Heart right ventricle (tissue), 16 donors: Measurements from ENCODE around the gene MYO10. TPM values are rescaled to one million over a fixed set of nuclear protein-coding genes. Genes with fewer than 3 reads are reported as not detected.

Source experiments
- ATAC-seq, 8 donors: fragments of 200-7000 bp; cut with Tn5 transposase; one replicate each; pipeline ENCODE4 v1.9.1; 2020; ENCODE audit warnings: mild to moderate bottlenecking in 8 of 8, moderate library complexity in 8 of 8, moderate number of reproducible peaks in 1 of 8
- DNase-seq, 2 donors: peaks; one replicate each; pipeline ENCODE4 v3.0.0-alpha.2; 2020
- H3K27ac ChIP-seq, 10 donors: fragments of 200-600 bp; sonication (generic) in 2 of 10; one replicate each; pipeline versions ENCODE4 v1.5.0 to v1.8.0; 2020 to 2022; ENCODE audit warnings: mild to moderate bottlenecking in 3 of 10
- H3K27me3 ChIP-seq, 7 donors: fragments of 200-600 bp; one replicate each; pipeline ENCODE4 v1.8.0; 2021 to 2022; ENCODE audit warnings: mild to moderate bottlenecking in 2 of 7
- H3K36me3 ChIP-seq, 9 donors: fragments of 200-600 bp; sonication (generic) in 1 of 9; one replicate each; pipeline versions ENCODE4 v1.5.0 to v1.8.0; 2020 to 2022; ENCODE audit warnings: mild to moderate bottlenecking in 2 of 9
- H3K4me1 ChIP-seq, 9 donors: fragments of 200-600 bp; sonication (generic) in 1 of 9; one replicate each; pipeline versions ENCODE4 v1.5.0 to v1.8.0; 2020 to 2022; ENCODE audit warnings: mild to moderate bottlenecking in 4 of 9
- H3K4me3 ChIP-seq, 10 donors: fragments of 200-600 bp; sonication (generic) in 2 of 10; one replicate each; pipeline versions ENCODE4 v1.5.0 to v1.8.0; 2020 to 2022; ENCODE audit warnings: mild to moderate bottlenecking in 7 of 10, moderate library complexity in 2 of 10
- H3K9me3 ChIP-seq, 11 donors: fragments of 200-600 bp in 10 of 11; sonication (generic) in 2 of 11; one replicate each; pipeline versions ENCODE4 v1.5.0 to v1.8.0; 2013 to 2022; ENCODE audit warnings: mild to moderate bottlenecking in 2 of 11, control low read depth in 1 of 11, moderate library complexity in 1 of 11
- WGBS, 2 donors: extraction: QIAGEN DNeasy Blood & Tissue Kit; methylation state at CpG; one replicate each; pipeline ENCODE4 v1.1.7; 2013; ENCODE audit warnings: inconsistent platforms in 1 of 2; 5-methylcytosine and 5-hydroxymethylcytosine counted together
- intact Hi-C, 10 donors: fragments of 100-400 bp; cut with DNase I; formaldehyde crosslinking; loops; one replicate each; pipeline versions ENCODE4 v1.11.1 to v1.14.2; 2022
- polyA plus RNA-seq, 2 donors: library from polyadenylated mRNA; stranded (reverse); fragments of 200-250 nt; gene quantifications; one replicate each; pipeline ENCODE4 v1.2.3, GENCODE V29; 2013
- total RNA-seq, 10 donors: library from RNA; stranded (reverse); fragmentation: NEBNext Ultra II Directional in 3 of 10; extraction: Animal tissue kit (Norgen Biotek cat#: 25700) in 3 of 10; gene quantifications; one replicate each; pipeline versions ENCODE4 v1.2.1 to v1.2.4, GENCODE V29; 2021 to 2023
- TF ChIP-seq, protein P1 (sequence below), 9 donors: fragments of 200-600 bp; sonication (generic) in 2 of 9; IDR thresholded peaks; one replicate each; pipeline versions ENCODE4 v1.5.0 to v1.8.0; 2021 to 2022; ENCODE audit warnings: antibody characterized with exemption in 9 of 9, mild to moderate bottlenecking in 5 of 9, moderate library complexity in 1 of 9
- donor health status: Arrhythmogenic right ventricular cardiomyopathy.
- donor health status: ischemic (EF 13 %, LVEDD 7.1; RV severe dilation, severe dysfunction).
- donor health status: healthy with polysubstance abuse.
- donor health status: DM: no; HTN: yes; CAD: no.
- donor health status: DM: no; HTN: no; CAD: no.
- donor health status: ischemic (EF 25% LVEDD 6.9; RV normal size, moderate dysfunction).
- donor health status: ischemic (EF 25% LVEDD 5.7; RV mildly dilated, moderate dysfunction).
- donor health status: healthy.
- donor health status: DM: yes; HTN: yes; CAD: no.
- donor health status: Ischemic cardiomyopathy.
- donor health status: ischemic (EF 35%, LVEDD 5.7; RV mildly dilated, moderate dysfunction).
- donor health status: nonischemic (EF 11% LVEDD 7.7; RV severe dilation, severe dysfunction).
- donor health status: DM: yes; HTN: yes; CAD: no.
- donor health status: PGD.
- donor health status: ischemic (EF 29% LVEDD 5.4; RV normal size, mild dysfunction).
- donor health status: nonischemic (EF 23%, LVEDD 6.1; RV moderate dilation, normal function).

Gene MYO10
- total and polyA plus RNA-seq, 12 donors = 1.2 to 8.2 (median 4.6) TPM

DNA sequence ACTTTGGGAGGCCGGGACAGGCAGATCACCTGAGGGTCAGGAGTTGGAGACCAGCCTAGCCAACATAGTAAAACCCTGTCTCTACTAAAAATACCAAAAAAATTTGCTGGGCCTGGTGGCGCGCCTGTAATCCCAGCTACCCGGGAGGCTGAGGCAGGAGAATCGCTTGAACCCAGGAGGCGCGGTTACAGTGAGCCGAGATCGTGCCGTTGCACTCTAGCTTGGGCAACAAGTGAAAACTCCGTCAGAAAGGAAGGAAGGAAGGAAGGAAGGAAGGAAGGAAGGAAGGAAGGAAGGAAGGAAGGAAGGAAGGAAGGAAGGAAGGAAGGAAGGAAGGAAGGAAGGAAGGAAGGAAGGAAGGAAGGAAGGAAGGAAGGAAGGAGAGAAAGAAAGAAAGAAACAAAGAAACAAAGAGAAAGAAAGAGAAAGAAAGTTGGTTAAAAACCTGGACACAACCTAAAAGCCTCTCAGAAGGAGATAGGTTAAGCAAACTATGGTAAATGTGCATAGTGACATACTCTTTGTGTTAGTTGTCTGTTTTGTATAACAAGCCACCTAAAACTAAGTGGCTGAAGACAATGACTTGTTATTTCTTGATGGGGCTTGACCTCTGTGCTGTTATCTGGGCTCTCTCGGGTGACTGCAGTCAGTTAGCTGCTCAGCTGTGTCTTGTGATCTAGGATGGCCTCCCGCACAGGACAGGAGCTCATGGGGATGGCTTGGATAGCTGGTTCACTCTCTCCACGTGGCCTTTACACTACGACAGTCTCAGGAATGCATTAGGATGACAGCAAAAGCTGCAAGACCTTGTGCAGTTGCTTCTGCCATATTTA, 8.0 kb upstream of the MYO10 start:
- TF ChIP-seq, protein P1, sequence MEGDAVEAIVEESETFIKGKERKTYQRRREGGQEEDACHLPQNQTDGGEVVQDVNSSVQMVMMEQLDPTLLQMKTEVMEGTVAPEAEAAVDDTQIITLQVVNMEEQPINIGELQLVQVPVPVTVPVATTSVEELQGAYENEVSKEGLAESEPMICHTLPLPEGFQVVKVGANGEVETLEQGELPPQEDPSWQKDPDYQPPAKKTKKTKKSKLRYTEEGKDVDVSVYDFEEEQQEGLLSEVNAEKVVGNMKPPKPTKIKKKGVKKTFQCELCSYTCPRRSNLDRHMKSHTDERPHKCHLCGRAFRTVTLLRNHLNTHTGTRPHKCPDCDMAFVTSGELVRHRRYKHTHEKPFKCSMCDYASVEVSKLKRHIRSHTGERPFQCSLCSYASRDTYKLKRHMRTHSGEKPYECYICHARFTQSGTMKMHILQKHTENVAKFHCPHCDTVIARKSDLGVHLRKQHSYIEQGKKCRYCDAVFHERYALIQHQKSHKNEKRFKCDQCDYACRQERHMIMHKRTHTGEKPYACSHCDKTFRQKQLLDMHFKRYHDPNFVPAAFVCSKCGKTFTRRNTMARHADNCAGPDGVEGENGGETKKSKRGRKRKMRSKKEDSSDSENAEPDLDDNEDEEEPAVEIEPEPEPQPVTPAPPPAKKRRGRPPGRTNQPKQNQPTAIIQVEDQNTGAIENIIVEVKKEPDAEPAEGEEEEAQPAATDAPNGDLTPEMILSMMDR (IDR thresholded peaks at IDR 0.05) = no peak
- whole genome bisulfite sequencing, 2 donors = 75 to 78% methylated on average over 15 of the region's 15 CpGs
- Histone ChIP-seq H3K9me3 (peaks cover 0 to 26% (median 10%) of the 10 kb centered on the region in 11 donors), H3K27ac (no peak overlapping the region), H3K4me1 (no peaks in the 10 kb centered on the region), H3K27me3 (no peaks in the 10 kb centered on the region), H3K4me3 (no peak overlapping the region), H3K36me3 (no peaks in the 10 kb centered on the region)
- ATAC-seq = no peak
- intact Hi-C loops = loop anchor here in 2 of 10 donors (1.0 to 10.0 kb wide), 2 partner anchors 27 to 51 kb away; no protein-coding TSS in a partner anchor
- no peak for DNase-seq

GRCh38 chr5:16937503-16938161, 1.5 kb upstream of the MYO10 start:
- DNase-seq (no peak), ATAC-seq (no peak)
- TF ChIP-seq, protein P1 (IDR thresholded peaks at IDR 0.05) = no peak
- intact Hi-C loops = loop anchor here in 8 of 10 donors (2.0 to 10.0 kb wide), 11 partner anchors 57 to 250 kb away; no protein-coding TSS in a partner anchor
- Histone ChIP-seq H3K4me1 (peaks cover 0 to 36% (median 9%) of the 10 kb centered on the region in 9 donors), H3K36me3 (no peaks in the 10 kb centered on the region), H3K27me3 (peaks cover 0 to 52% (median 34%) of the 10 kb centered on the region in 7 donors), H3K9me3 (no peaks in the 10 kb centered on the region), H3K27ac (no peak overlapping the region), H3K4me3 (no peak overlapping the region)
- 81 to 85% methylated on average over 7 of the region's 7 CpGs for WGBS, 2 donors

GRCh38 chr5:16936989-16937438, 926 bp upstream of the MYO10 start:
- DNase-seq (no peak), ATAC-seq (no peak)
- TF ChIP-seq, protein P1 (IDR thresholded peaks at IDR 0.05) = no peak
- Histone ChIP-seq H3K9me3 (no peaks in the 10 kb centered on the region), H3K36me3 (no peaks in the 10 kb centered on the region), H3K27me3 (peaks cover 0 to 58% (median 38%) of the 10 kb centered on the region in 7 donors), H3K4me3 (peak overlapping the region in 9 of 10 donors; percentile 65 to 87 (median 74)), H3K4me1 (peaks cover 0 to 40% (median 15%) of the 10 kb centered on the region in 9 donors), H3K27ac (peak overlapping the region in 6 of 10 donors; percentile 62 to 82 (median 78))
- 34 to 36% methylated on average over 11 of the region's 11 CpGs for WGBS, 2 donors
- intact Hi-C loops = loop anchor here in 8 of 10 donors (2.0 to 10.0 kb wide), 11 partner anchors 58 to 250 kb away; no protein-coding TSS in a partner anchor
